Measurements from ENCODE around the gene NUDT19.
"Not testable (repeated sequence)": the region's sequence is repeated elsewhere in the genome, so short reads cannot be mapped to it uniquely, and the experiment has no call there.

The NUDT19 gene

DNA sequence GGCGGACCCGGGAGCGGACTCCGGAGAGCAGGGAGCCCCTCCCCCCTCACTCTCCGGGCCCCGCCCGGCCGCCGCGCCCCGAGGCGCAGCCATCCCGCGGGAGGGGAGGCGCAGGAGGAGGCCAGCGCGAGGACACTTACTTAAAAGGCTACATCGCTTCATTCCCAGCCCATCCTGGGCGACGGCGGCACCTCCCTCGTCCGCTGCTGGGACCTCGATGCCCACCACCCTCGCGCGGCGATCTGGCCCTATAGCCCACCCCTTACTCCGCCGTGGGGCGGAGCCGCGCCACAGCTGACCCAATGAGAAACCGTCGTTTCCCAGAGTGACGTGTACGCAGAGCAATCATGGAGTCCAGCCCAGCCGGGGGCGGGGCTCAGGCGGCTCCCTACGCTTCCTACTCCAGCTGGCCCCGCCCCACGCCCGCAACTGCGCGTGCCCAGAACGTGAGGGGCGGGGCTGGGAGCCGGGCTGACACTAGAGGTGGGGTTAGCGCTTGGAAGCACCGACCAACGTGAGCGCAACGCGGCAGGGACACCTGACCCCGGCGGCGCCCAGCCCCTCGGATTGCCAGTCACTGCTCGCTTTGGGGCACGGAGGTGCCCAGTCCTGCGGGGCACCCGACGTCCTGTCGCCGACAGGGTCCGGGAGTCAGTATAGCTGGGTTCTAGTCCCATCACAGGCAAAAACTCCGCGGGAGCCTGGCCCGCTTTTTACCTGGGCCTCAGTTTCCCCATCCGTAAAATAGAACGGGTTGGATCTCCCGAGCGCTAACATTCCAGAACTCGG lies 16.5 kb upstream of the NUDT19 start, which contains the start of gene ANKRD27:
TSS of gene ANKRD27 (minus strand) at position 250 of the 789 bp plus-strand sequence. CDS start 16,165 bp downstream, outside the sequence.
- FAIRE-seq: peak; percentile 70
- peak; percentile 98 for DNase-seq (ENCODE audit: low spot score)

DNA sequence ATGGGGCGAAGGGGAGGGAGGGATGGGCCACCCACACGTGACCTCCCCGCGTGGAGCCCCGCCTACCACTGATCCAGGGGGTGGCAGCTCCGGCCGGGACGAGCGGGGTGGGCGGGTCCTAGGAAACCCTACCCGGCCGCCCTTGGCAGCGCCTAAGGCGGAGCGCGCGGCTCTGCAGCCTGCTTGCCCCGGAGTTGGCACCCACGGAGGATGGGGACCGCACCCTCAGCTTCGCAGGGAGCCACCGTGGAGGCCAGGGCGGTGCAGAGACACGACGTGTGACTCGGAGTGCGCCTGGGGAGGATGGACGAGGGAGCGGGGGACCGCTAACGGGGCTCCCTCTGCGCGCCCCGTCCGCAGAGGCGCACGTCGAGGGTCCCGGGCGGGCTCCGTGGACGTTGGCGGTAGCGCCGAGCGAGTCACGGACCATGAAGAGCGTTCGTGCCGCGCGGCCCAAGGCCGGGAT lies 15.9 kb upstream of the NUDT19 start, which contains the start of gene RGS9BP:
TSS of gene RGS9BP (plus strand) at position 129 of the 466 bp plus-strand sequence. CDS start 416 bp downstream, outside the sequence.
- FAIRE-seq: no peak
- DNase-seq (ENCODE audit: low spot score): peak; percentile 89

DNA sequence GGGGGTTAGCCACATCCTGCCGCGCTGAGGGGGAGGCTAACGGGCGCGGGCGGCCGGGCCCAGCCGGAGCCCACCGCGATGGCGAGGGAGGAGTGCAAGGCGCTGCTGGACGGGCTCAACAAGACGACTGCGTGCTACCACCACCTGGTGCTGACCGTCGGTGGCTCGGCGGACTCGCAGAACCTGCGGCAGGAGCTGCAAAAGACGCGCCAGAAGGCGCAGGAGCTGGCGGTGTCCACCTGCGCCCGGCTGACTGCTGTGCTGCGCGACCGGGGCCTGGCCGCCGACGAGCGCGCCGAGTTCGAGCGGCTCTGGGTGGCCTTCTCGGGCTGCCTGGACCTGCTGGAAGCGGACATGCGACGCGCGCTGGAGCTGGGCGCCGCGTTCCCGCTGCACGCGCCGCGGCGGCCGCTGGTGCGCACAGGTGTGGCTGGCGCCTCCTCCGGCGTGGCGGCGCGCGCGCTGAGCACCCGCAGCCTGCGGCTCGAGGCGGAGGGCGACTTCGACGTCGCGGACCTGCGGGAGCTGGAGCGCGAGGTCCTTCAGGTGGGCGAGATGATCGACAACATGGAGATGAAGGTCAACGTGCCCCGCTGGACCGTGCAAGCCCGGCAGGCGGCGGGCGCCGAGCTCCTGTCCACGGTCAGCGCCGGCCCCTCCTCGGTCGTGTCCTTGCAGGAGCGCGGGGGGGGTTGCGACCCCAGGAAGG lies 15.3 kb upstream of the NUDT19 start:
- DNase-seq (ENCODE audit: low spot score): no peak
- FAIRE-seq: no peak

DNA sequence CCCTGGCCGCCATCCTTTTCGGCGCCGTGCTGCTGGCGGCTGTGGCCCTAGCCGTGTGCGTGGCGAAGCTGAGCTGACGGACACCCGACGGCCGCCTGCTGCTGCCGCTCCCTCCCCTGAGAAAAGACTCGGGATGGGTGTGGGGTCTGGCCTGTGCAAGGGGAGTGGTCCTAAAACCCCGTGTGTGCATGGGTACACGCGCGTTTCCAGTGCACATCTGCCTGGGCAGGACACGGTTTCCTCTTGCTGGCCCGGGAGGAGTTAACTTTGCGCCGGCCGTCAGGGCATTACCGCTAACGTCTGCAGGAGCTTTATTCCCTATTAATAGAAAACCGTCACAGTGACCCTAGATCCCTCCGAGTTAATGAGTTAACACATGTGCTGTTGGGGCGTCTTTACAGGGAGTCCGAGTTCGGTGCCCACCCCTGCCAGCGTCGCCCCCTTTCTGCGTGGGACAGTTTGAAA lies 14.7 kb upstream of the NUDT19 start:
- DNase-seq (ENCODE audit: low spot score) (no peak), FAIRE-seq (no peak)

DNA sequence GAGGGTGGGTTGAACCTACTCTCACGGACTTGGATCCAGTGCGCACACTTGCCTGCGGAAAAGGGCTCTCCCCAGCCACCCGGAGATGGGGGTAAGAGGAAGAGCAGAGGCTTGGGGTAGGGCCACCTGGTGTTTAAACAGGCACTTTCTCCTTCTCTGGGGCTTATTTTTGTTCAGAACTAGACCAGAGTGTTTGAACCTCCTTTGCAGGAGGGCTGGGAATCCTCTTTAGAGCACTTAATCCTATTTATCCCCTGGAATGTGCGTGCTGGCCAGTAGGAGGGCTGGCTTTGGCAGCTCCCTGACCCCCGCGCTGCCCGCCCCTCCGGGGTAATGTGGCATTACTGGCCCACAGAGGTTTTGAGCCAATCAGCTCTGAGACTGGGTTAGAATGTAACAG lies 14.0 kb upstream of the NUDT19 start:
- no peak for FAIRE-seq
- DNase-seq (ENCODE audit: low spot score): no peak

GRCh38 chr19:32680986-32681385 lies 10.6 kb upstream of the NUDT19 start:
- DNase-seq (ENCODE audit: low spot score) (no peak), FAIRE-seq (no peak)

DNA sequence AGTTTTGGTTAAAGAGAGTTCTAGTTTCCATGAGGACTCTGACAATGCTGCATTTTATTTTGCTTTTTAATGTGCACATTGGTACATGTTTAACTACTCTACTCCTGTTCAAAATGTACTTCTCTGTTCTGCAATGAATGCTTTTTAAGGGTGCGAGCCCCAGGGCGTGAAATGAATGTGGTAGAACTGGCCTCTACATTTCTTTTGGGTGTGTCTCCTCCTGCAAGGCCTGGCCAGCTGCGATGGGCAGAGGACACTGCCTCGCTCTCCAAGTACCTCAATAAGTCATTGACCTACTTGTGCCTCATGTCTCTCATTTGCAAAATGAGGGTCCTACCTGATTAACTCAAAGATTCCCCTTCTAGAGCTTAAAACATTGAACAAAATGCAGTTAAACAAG lies 9.3 kb upstream of the NUDT19 start:
- DNase-seq (ENCODE audit: low spot score) (no peak), FAIRE-seq (no peak)

- no peak for FAIRE-seq
These were observed 4.7 kb upstream of the NUDT19 start for GRCh38 chr19:32686847-32687475.

DNA sequence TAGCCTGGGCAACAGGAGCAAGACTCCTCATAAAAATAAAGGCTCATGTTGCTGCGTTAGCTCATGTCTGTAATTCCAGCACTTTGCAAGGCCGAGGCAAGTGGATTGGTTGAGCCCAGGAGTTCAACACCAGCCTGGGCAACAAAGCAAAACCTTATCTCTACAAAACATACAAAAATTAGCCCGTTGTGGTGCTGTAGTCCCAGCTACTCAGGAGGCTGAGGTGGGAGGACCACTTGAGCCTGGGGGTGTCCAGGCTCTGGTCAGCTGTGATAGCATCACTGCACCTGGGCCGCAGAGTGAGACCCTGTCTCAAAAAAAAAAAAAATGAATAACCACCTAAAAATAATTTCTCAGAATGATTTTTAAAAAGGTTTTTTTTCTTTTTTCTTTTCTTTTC lies 3.9 kb upstream of the NUDT19 start:
- DNase-seq (ENCODE audit: low spot score) (no peak), FAIRE-seq (no peak)

More at GRCh38 chr19:32686847-32687475, 4.7 kb upstream of the NUDT19 start:
- DNase-seq (ENCODE audit: low spot score): no peak

DNA sequence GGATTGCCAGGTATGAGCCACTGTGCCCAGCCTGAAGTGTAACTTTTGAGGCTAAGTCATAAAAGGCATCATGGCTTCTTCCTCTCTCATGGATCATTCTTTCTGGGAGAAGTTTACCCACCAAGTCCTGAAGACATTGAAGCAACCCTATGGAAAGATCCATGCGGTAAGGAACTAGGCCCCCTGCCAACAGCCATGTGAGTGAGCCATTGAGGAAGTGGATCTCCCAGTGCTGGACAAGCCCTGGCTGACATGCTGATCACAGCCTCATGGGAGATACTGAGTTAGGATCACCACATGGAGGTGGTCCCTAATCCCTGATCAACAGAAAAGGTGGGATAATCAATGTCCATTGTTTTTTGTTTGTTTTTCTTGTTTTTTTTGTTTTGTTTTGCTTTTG lies 3.3 kb upstream of the NUDT19 start:
- DNase-seq (ENCODE audit: low spot score) (no peak), FAIRE-seq (no peak)

DNA sequence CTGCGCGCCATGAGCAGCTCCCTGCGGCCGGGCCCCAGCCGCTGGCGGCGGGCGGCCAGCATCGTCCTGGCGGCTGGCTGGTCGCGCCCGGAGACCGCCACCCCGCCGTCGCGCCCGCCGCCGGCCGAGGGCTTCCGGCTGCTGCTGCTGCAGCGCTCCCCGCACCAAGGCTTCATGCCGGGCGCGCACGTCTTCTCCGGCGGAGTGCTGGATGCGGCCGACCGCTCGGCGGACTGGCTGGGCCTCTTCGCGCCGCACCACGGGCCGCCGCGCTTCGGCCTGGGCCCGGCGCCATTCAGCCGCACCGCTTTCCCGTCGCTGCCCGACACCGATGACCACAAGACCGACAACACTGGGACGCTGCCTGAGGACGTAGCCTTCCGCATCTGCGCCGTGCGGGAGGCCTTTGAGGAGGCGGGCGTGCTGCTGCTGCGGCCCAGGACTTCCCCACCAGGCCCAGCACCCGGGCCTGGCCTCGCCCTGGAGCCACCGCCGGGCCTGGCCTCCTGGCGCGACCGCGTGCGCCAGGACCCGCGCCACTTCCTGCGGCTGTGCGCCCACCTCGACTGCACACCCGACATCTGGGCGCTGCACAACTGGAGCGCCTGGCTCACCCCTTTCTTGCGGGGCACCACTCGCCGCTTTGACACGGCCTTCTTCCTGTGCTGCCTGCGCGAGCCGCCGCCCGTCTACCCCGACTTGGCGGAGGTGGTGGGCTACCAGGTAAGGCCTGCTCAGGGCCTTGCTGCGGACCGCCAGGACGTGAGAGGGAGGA lies 518 bp downstream of the NUDT19 start:
- peak; percentile 48 for DNase-seq (ENCODE audit: low spot score)
- FAIRE-seq: no peak

DNA sequence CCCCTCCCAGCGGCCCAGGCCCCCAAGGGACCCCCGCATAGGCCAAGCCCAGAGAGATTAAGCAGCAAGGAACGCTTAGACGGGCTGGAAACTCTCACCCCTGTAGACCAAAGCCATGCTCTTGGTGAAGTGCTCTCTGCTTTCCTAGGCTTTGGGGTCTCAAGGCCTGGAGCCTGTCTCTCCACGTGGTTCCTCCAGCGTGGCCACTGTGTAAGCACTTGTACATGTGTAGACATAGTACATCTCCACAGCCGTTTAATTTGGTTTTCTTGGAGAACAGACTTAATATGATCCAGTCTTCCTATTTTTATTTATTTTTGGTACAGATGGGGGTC lies 1.1 kb downstream of the NUDT19 start:
- FAIRE-seq: no peak
- DNase-seq (ENCODE audit: low spot score): no peak

DNA sequence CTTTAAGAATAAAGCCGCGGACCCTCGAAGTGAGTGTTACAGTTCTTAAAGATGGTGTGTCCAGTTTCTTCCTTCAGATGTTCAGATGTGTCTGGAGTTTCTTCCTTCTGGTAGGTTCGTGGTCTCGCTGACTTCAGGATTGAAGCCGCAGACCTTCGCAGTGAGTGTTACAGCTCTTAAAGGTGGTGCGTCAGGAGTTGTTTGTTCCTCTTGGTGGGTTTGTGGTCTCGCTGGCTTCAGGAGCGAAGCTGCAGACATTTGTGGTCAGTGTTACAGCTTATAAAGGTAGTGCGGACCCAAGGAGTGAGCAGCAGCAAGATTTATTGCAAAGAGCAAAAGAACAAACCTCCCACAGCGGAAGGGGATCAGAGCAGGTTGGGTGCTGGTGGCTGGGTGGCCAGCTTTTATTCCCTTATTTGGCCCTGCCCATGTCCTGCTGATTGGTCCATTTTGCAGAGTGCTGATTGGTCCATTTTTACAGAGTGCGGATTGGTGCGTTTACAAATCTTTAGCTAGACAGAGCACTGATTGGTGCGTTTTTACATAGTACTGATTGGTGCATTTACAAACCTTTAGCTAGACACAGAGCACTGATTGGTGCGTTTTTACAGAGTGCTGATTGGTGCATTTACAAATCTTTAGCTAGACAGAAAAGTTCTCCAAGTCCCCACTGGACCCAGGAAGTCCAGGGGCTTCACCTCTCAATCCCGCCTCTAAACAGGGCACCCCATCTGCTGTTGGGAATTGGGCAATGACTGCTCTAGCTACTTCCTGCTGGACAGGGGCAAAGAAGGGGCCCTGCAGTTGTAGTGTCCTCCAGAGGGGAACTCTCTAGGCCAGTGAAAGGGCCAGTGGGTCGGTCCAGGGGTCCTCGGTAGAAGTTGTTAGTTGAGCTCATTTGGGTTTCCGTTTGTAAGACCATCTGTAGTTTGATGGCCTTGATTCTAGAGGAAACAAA lies 1.8 kb downstream of the NUDT19 start:
- DNase-seq (ENCODE audit: low spot score); FAIRE-seq: not testable (repeated sequence)

DNA sequence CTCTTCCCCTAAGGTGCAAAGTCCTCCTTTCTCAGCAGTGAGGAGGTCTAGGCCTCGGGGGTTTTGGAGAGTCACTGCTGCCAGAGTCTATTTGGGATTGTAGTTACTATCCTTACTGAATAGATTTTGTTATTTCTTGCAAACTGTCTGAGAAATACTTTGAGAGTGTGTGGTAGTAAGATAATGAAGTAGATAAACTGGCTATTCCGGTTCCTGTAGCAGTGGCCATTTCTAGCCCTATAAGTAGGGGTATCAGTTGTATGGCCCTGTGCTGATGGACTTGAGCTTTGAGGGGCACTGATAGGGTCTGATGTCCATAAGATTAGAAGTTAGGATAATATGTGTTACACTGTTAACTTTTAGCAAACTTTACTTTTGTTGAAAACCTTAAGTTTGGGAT lies 2.7 kb downstream of the NUDT19 start:
- FAIRE-seq; DNase-seq (ENCODE audit: low spot score): not testable (repeated sequence)

DNA sequence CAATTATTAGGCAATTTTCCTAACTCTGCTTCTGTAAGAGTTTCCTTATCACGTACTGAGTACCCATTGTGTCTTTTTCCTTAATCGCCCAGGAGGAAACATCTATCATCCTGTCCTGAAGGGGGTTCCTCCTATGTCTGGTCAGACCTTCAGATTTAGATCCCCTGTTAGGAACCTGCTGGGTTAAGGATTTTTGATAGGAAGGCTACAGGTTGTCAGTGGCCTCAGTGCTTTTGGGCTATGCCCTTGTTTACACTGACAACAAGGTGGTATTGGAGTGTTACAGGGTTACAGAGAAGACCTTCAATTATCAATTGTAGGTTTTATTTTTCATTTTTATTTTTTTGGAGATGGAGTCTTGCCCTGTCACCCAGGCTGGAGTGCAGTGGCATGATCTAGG lies 3.2 kb downstream of the NUDT19 start:
- not testable (repeated sequence) for FAIRE-seq; DNase-seq (ENCODE audit: low spot score)

DNA sequence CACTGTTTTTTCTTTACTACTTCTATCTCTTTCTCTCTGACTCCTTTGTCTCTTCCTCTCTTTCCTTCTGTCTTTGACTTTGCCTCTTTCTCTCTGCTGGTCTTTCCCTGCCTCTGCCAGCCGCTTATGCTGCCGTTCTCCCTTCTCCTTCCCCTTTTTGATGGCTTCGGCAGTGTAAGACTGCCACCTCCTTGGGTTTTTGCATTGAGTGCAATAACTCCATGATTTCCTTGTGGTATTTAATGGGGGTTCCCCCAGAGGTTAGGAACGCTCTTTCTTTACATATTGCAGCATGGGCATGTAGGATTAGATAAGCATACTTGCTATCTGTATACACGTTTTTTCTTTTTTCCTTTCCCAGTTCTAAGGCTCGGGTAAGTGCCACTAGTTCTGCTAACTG lies 3.9 kb downstream of the NUDT19 start:
- not testable (repeated sequence) for DNase-seq (ENCODE audit: low spot score); FAIRE-seq

DNA sequence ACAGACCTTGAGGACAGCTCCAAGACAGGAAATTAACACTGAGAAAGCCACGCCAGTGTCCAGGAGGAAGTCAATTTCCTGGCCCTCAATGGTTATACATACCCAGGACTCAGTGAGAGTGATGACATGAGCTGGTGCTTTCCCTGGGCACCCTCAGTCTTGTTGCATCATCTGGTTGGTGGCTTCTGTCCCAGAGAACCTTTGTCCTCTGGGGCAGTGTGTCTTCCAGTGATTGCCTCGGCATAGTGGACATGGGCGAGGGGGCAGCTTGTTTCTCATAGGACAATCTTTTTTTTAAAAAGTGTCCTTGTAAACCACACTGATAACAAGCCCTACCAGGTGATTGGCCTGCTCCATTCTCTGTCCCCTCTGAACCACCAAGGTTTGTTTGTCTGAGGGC lies 5.2 kb downstream of the NUDT19 start:
- DNase-seq (ENCODE audit: low spot score); FAIRE-seq: not testable (repeated sequence)

DNA sequence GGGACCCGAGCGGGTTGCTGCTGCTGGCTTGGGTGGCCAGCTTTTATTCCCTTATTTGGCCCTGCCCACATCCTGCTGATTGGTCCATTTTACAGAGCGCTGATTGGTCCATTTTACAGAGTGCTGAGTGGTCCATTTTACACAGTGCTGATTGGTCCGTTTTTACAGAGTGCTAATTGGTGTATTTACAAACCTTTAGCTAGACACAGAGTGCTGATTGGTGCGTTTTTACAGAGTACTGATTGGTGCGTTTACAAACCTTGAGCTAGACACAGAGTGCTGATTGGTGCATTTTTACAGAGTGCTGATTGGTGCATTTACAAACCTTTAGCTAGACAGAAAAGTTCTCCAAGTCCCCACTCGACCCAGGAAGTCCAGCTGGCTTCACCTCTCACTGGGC lies 8.5 kb downstream of the NUDT19 start:
- DNase-seq (ENCODE audit: low spot score); FAIRE-seq: not testable (repeated sequence)

- FAIRE-seq (no peak), DNase-seq (ENCODE audit: low spot score) (no peak)
These were observed 10.4 kb downstream of the NUDT19 start for GRCh38 chr19:32702010-32702409.

- not testable (repeated sequence) for FAIRE-seq; DNase-seq (ENCODE audit: low spot score)
These were observed 12.4 kb downstream of the NUDT19 start for GRCh38 chr19:32704006-32704405.

Data from urothelium cell line (cell line).